ENCODE measurements around the gene FYN.
A peak's percentile ranks its signal among the peaks of the same experiment; 100 is the strongest.

The FYN gene

GRCh38 chr6:111743862-111744692 is 129.2 kb downstream of the FYN start:
- DNase-seq, result peak; percentile 57

GRCh38 chr6:111743360-111743759 is 129.9 kb downstream of the FYN start:
- no peak for DNase-seq

- no peak for DNase-seq
Observed at GRCh38 chr6:111741177-111741952, 131.9 kb downstream of the FYN start.

GRCh38 chr6:111740506-111740905 is 132.7 kb downstream of the FYN start:
- no peak for DNase-seq

- DNase-seq, result no peak
Observed at GRCh38 chr6:111739257-111739696, 134.0 kb downstream of the FYN start.

- DNase-seq, result no peak
Observed at GRCh38 chr6:111738631-111739030, 134.6 kb downstream of the FYN start.

GRCh38 chr6:111738156-111738555 is 135.1 kb downstream of the FYN start:
- DNase-seq, result no peak

GRCh38 chr6:111737065-111737521 is 136.2 kb downstream of the FYN start:
- no peak for DNase-seq

GRCh38 chr6:111736005-111736608 is 137.1 kb downstream of the FYN start:
- no peak for DNase-seq

GRCh38 chr6:111734068-111735061 is 138.9 kb downstream of the FYN start:
- DNase-seq, result no peak

GRCh38 chr6:111732390-111732789 is 140.9 kb downstream of the FYN start:
- DNase-seq, result no peak

GRCh38 chr6:111731456-111732195 is 141.6 kb downstream of the FYN start:
- DNase-seq, result no peak

GRCh38 chr6:111730864-111731263 is 142.4 kb downstream of the FYN start:
- no peak for DNase-seq

GRCh38 chr6:111727802-111728201 is 145.4 kb downstream of the FYN start:
- no peak for DNase-seq

- no peak for DNase-seq
Observed at GRCh38 chr6:111727041-111727440, 146.2 kb downstream of the FYN start.

GRCh38 chr6:111725446-111726112 is 147.7 kb downstream of the FYN start:
- DNase-seq, result no peak

- DNase-seq, result no peak
Observed at GRCh38 chr6:111724505-111724904, 148.7 kb downstream of the FYN start.

GRCh38 chr6:111724039-111724438 is 149.2 kb downstream of the FYN start:
- DNase-seq, result no peak

GRCh38 chr6:111723412-111723970 is 149.8 kb downstream of the FYN start:
- no peak for DNase-seq

- no peak for DNase-seq
Observed at GRCh38 chr6:111722179-111722731, 151.0 kb downstream of the FYN start.
